HepG2 (cell line): ENCODE data around the gene ATP8A1. TPM values are rescaled to one million over a fixed set of nuclear protein-coding genes. Genes with fewer than 3 reads are reported as not detected.

Experiments used
- ATAC-seq: fragments of 200-7000 bp; cut with Tn5 transposase; 3 replicates; pipeline ENCODE4 v1.9.1; 2020; ENCODE audit warnings: mild to moderate bottlenecking, moderate library complexity
- BruUV-seq: library from RNA; stranded (reverse); fragments of 400-500 nt; replicated peaks from 2 replicates; lab custom pipeline; 2021; lab: Mats Ljungman, UMichigan
- CTCF ChIA-PET: fragments of 300-600 bp; formaldehyde crosslinking; extraction: SDS; loops from one replicate; lab custom pipeline; 2021; ENCODE audit warnings: low total read pairs, inconsistent platforms, low intra/inter-chr PET ratio; lab: Yijun Ruan, JAX
- POLR2A ChIA-PET: fragments of 350-600 bp; sonication (Branson Sonifier 250); formaldehyde crosslinking; loops from one replicate; lab custom pipeline; 2020; ENCODE audit warnings: antibody characterized with exemption, inconsistent platforms; lab: Yijun Ruan, JAX
- DNase-seq: peaks from one replicate; pipeline ENCODE4 v3.0.0-alpha.2; 2015; ENCODE audit warnings: low spot score
- FAIRE-seq: peaks from 3 replicates; lab custom pipeline; 2011; peaks lifted over from hg19 to GRCh38; lab: Jason Lieb, UNC
- H2AFZ ChIP-seq: one replicate; pipeline ENCODE4 v1.6.1; 2011; ENCODE audit warnings: low read length, inconsistent platforms
- H3K27ac ChIP-seq: fragments of 300-600 bp; 3 replicates; pipeline ENCODE4 v1.8.0; 2011; ENCODE audit warnings: mixed run types, mild to moderate bottlenecking, mixed read lengths, low read length, inconsistent platforms; ENCODE audit not compliant: insufficient read depth; ENCODE audit errors: extremely low read length
- H3K27me3 ChIP-seq, 2 experiments: fragments of 200-600 bp in 1 of 2; 2 replicates in 1 of 2; 3 replicates in 1 of 2; pipeline versions ENCODE4 v1.6.0 to v1.8.0; 2011; ENCODE audit warnings: low read length in 2 of 2, mild to moderate bottlenecking in 2 of 2, moderate library complexity in 2 of 2, inconsistent platforms in 1 of 2; ENCODE audit not compliant: insufficient read depth in 2 of 2, control insufficient read depth in 1 of 2
- H3K36me3 ChIP-seq, 2 experiments: fragments of 200-600 bp in 1 of 2; replicated peaks in 1 of 2; 2 replicates in 1 of 2; 3 replicates in 1 of 2; pipeline versions ENCODE4 v1.5.1 to v1.8.0; 2011; ENCODE audit warnings: low read length in 2 of 2, inconsistent platforms in 1 of 2; ENCODE audit not compliant: insufficient read depth in 2 of 2, control insufficient read depth in 1 of 2
- H3K4me1 ChIP-seq: 2 replicates; pipeline ENCODE4 v1.5.1; 2012; ENCODE audit warnings: low read length, inconsistent platforms; ENCODE audit not compliant: insufficient read depth
- H3K4me2 ChIP-seq: 2 replicates; pipeline ENCODE4 v1.6.0; 2011; ENCODE audit warnings: low read depth, low read length, inconsistent platforms
- H3K4me3 ChIP-seq, 3 experiments: fragments of 200-600 bp in 1 of 3; sonication (generic), shearing (Covaris generic) in 1 of 3; replicated peaks in 1 of 3; 2 replicates each; pipeline ENCODE4 v1.5.1; 2011 to 2016; ENCODE audit warnings: low read length in 3 of 3, inconsistent platforms in 2 of 3, low read depth in 2 of 3, mild to moderate bottlenecking in 2 of 3, control low read depth in 1 of 3, mixed read lengths in 1 of 3; ENCODE audit not compliant: insufficient read depth in 1 of 3
- H3K79me2 ChIP-seq: one replicate; pipeline ENCODE4 v1.6.1; 2011; ENCODE audit warnings: low read length, inconsistent platforms; ENCODE audit not compliant: insufficient read depth
- H3K9ac ChIP-seq: 2 replicates; pipeline ENCODE4 v1.6.0; 2011; ENCODE audit warnings: mild to moderate bottlenecking, low read depth, low read length, inconsistent platforms; ENCODE audit not compliant: insufficient read depth
- H3K9me3 ChIP-seq: 2 replicates; pipeline ENCODE4 v1.5.1; 2012; ENCODE audit warnings: mild to moderate bottlenecking, low read length
- H4K20me1 ChIP-seq: 2 replicates; pipeline ENCODE4 v1.6.0; 2011; ENCODE audit warnings: inconsistent platforms, mild to moderate bottlenecking, low read length, moderate library complexity; ENCODE audit not compliant: insufficient read depth
- CREBL2 ChIP-seq: sonication (generic); formaldehyde crosslinking; IDR thresholded peaks from 2 replicates; pipeline ENCODE4 v1.8.1; 2023; ENCODE audit warnings: missing genetic modification reagents, mild to moderate bottlenecking, borderline replicate concordance
- FOXM1 ChIP-seq: sonication (generic); formaldehyde crosslinking; IDR thresholded peaks from 2 replicates; pipeline ENCODE4 v1.5.0; 2020; ENCODE audit warnings: missing genetic modification reagents
- HCFC1 ChIP-seq: fragments of 150-350 bp; IDR thresholded peaks from 2 replicates; pipeline ENCODE4 v1.6.1; 2014; ENCODE audit warnings: low read depth, low read length
- MTERF4 ChIP-seq: sonication (generic); formaldehyde crosslinking; IDR thresholded peaks from 2 replicates; pipeline ENCODE4 v1.8.0; 2023; ENCODE audit warnings: mild to moderate bottlenecking, missing genetic modification reagents
- PPARG ChIP-seq: conservative IDR thresholded peaks from 2 replicates; pipeline ENCODE4 v1.6.1; 2016; ENCODE audit warnings: missing biosample characterization, missing genetic modification reagents
- YEATS4 ChIP-seq: sonication (generic); formaldehyde crosslinking; IDR thresholded peaks from 2 replicates; pipeline ENCODE4 v1.4.0; 2020; ENCODE audit warnings: missing genetic modification reagents, borderline replicate concordance
- ZNF263 ChIP-seq: sonication (generic); formaldehyde crosslinking; IDR thresholded peaks from 2 replicates; pipeline ENCODE4 v1.4.0; 2020; ENCODE audit warnings: missing genetic modification reagents
- ZNF382 ChIP-seq: sonication (generic); formaldehyde crosslinking; IDR thresholded peaks from 2 replicates; pipeline ENCODE4 v1.5.0; 2020; ENCODE audit warnings: missing genetic modification reagents, mild to moderate bottlenecking, borderline replicate concordance
- WGBS: methylation state at CpG from one replicate; pipeline ENCODE4 v1.1.6; 2017; ENCODE audit warnings: low lambda C conversion rate; 5-methylcytosine and 5-hydroxymethylcytosine counted together
- in situ Hi-C: cut with HindIII; loops from 2 replicates; pipeline ENCODE4 v1.10.0; 2017; ENCODE audit warnings: low pct_unique_long_range_greater_than_20kb; ENCODE audit not compliant: extremely low pct_ligation_motif_present
- intact Hi-C: fragments of 100-400 bp; cut with micrococcal nuclease; formaldehyde crosslinking; loops from one replicate; pipeline ENCODE4 v1.10.0; 2022; ENCODE audit not compliant: unreplicated experiment
- polyA plus RNA-seq, 8 experiments: library from polyadenylated mRNA; depleted of rRNA in 3 of 8; stranded (reverse) in 7 of 8; unstranded in 1 of 8; fragments of >200 nt; fragmentation: Illumina TruSeq in 4 of 8; extraction: Trizol in 4 of 8; gene quantifications; 2 replicates each; pipeline versions ENCODE4 v1.2.1 to v1.2.3, GENCODE V29; 2011 to 2016; ENCODE audit warnings: low read depth in 4 of 8, missing spikeins in 1 of 8, mixed read lengths in 1 of 8; ENCODE audit not compliant: insufficient read depth in 1 of 8
- total RNA-seq, 5 experiments: library from RNA; depleted of rRNA; stranded (reverse); fragments of >200 nt; fragmentation: Illumina TruSeq; extraction: Trizol; gene quantifications; 2 replicates each; pipeline ENCODE4 v1.2.3, GENCODE V29; 2016; ENCODE audit warnings: low read depth in 1 of 5

The ATP8A1 gene
- total and polyA plus RNA-seq, 2 of the 13 experiments (the other 11 are each of a cell fraction or from before 2014, with no cell fraction given), result 1.7 to 6.2 TPM

- DNase-seq (no peak), ATAC-seq (no peak), FAIRE-seq (no peak)
- Histone ChIP-seq H2AFZ (no peak overlapping the region), H3K9ac (no peak overlapping the region), H3K36me3 (no peaks in the 10 kb centered on the region), H3K4me2 (no peak overlapping the region), H3K27ac (no peak overlapping the region), H3K79me2 (no peaks in the 10 kb centered on the region), H3K4me1 (no peaks in the 10 kb centered on the region), H3K9me3 (no peaks in the 10 kb centered on the region), H3K4me3 (no peak overlapping the region), H3K27me3 (no peaks in the 10 kb centered on the region), H4K20me1 (no peaks in the 10 kb centered on the region)
- no peak for TF ChIP-seq MTERF4 (CRISPR knock-in tag)
- no peak for TF ChIP-seq ZNF382 (CRISPR knock-in tag)
- in situ Hi-C loops, result no loop called here
- POLR2A ChIA-PET, result no interaction called here
- BruUV-seq, result no TSS peak
- 78% methylated on average over 3 of the region's 3 CpGs for WGBS
- CTCF ChIA-PET, result no interaction called here
- intact Hi-C loops, result no loop called here
These were observed 183.7 kb downstream of the ATP8A1 start for GRCh38 chr4:42473071-42473684.

- H3K4me3 ChIP-seq, result no peak overlapping the region
- no peak overlapping the region for H3K4me2 ChIP-seq
- no peaks in the 10 kb centered on the region for H3K4me1 ChIP-seq
- ChIA-PET POLR2A (no interaction called here), CTCF (no interaction called here)
- no peaks in the 10 kb centered on the region for H3K79me2 ChIP-seq
- H2AFZ ChIP-seq, result no peak overlapping the region
- 41% methylated on average over 3 of the region's 3 CpGs for WGBS
- in situ Hi-C loops, result no loop called here
- intact Hi-C loops, result no loop called here
- H3K36me3 ChIP-seq, result no peaks in the 10 kb centered on the region
- no peak overlapping the region for H3K9ac ChIP-seq
- no TSS peak for BruUV-seq
- DNase-seq (no peak), FAIRE-seq (no peak), ATAC-seq (no peak)
- H4K20me1 ChIP-seq, result no peaks in the 10 kb centered on the region
- no peaks in the 10 kb centered on the region for H3K27me3 ChIP-seq
- H3K27ac ChIP-seq, result no peak overlapping the region
- H3K9me3 ChIP-seq, result no peaks in the 10 kb centered on the region
- no peak for TF ChIP-seq CREBL2 (CRISPR knock-in tag)
- no peak for TF ChIP-seq HCFC1
- TF ChIP-seq YEATS4 (CRISPR knock-in tag), result no peak
- TF ChIP-seq ZNF263, result no peak
- TF ChIP-seq FOXM1 (CRISPR knock-in tag), result no peak
- TF ChIP-seq ZNF382 (CRISPR knock-in tag), result no peak
- TF ChIP-seq PPARG (CRISPR knock-in tag), result no peak
These were observed 185.0 kb downstream of the ATP8A1 start for GRCh38 chr4:42471896-42472295.
